Parathyroid adenoma (tissue), 2 donors: ENCODE measurements around the gene PI4KA.

ENCODE experiments used
- H2AFZ ChIP-seq: fragments of 300-600 bp; sonication (generic); one replicate; pipeline ENCODE4 v1.7.0; 2017; ENCODE audit warnings: antibody characterized with exemption, mild to moderate bottlenecking
- H3K27ac ChIP-seq: fragments of 300-600 bp; sonication (generic); one replicate; pipeline ENCODE4 v1.7.0; 2017
- H3K27me3 ChIP-seq: fragments of 300-600 bp; sonication (generic); one replicate; pipeline ENCODE4 v1.7.0; 2017; ENCODE audit warnings: low read length; ENCODE audit not compliant: control insufficient read depth, insufficient read depth
- H3K36me3 ChIP-seq: fragments of 300-600 bp; sonication (generic); one replicate; pipeline ENCODE4 v1.7.0; 2017; ENCODE audit warnings: low read length; ENCODE audit not compliant: control insufficient read depth, insufficient read depth
- H3K4me1 ChIP-seq: fragments of 300-600 bp; sonication (generic); one replicate; pipeline ENCODE4 v1.7.0; 2017; ENCODE audit warnings: control low read depth
- H3K4me2 ChIP-seq: fragments of 300-600 bp; sonication (generic); one replicate; pipeline ENCODE4 v1.7.0; 2017; ENCODE audit warnings: low read length
- H3K4me3 ChIP-seq: fragments of 300-600 bp; sonication (generic); one replicate; pipeline ENCODE4 v1.7.0; 2017; ENCODE audit warnings: low read depth, low read length
- H3K79me2 ChIP-seq: fragments of 300-600 bp; sonication (generic); one replicate; pipeline ENCODE4 v1.7.0; 2017; ENCODE audit warnings: control low read depth
- H3K9ac ChIP-seq: fragments of 300-600 bp; sonication (generic); one replicate; pipeline ENCODE4 v1.7.0; 2017; ENCODE audit warnings: mild to moderate bottlenecking
- H3K9me3 ChIP-seq: fragments of 300-600 bp; sonication (generic); one replicate; pipeline ENCODE4 v1.7.0; 2017; ENCODE audit warnings: low read length; ENCODE audit not compliant: control insufficient read depth
- CTCF ChIP-seq: fragments of 300-600 bp; sonication (generic); IDR thresholded peaks from one replicate; pipeline ENCODE4 v1.7.0; 2017; ENCODE audit warnings: antibody characterized with exemption, mild to moderate bottlenecking
- donor health status: primary hyperparathyroidism.

PI4KA gene

GRCh38 chr22:20811971-20812660 lies 46.5 kb downstream of the PI4KA start:
- TF ChIP-seq CTCF, result no peak
- Histone ChIP-seq H3K9ac (no peak overlapping the region), H3K27ac (no peak overlapping the region), H3K4me2 (no peak overlapping the region), H3K79me2 (no peaks in the 10 kb centered on the region), H3K36me3 (no peaks in the 10 kb centered on the region), H2AFZ (no peak overlapping the region), H3K9me3 (no peaks in the 10 kb centered on the region), H3K27me3 (no peaks in the 10 kb centered on the region), H3K4me1 (no peaks in the 10 kb centered on the region), H3K4me3 (no peak overlapping the region)

GRCh38 chr22:20811171-20811570 lies 47.4 kb downstream of the PI4KA start:
- Histone ChIP-seq H3K4me2 (no peak overlapping the region), H3K79me2 (no peaks in the 10 kb centered on the region), H3K4me1 (no peaks in the 10 kb centered on the region), H3K9ac (no peak overlapping the region), H3K9me3 (no peaks in the 10 kb centered on the region), H3K36me3 (no peaks in the 10 kb centered on the region), H3K27ac (no peak overlapping the region), H2AFZ (no peak overlapping the region), H3K27me3 (no peaks in the 10 kb centered on the region), H3K4me3 (no peak overlapping the region)
- no peak for TF ChIP-seq CTCF

- H3K36me3 ChIP-seq, result no peaks in the 10 kb centered on the region
- H3K27ac ChIP-seq, result no peak overlapping the region
- no peak for TF ChIP-seq CTCF
Measured at GRCh38 chr22:20810645-20811044, 48.0 kb downstream of the PI4KA start.

GRCh38 chr22:20809538-20810185 lies 48.9 kb downstream of the PI4KA start:
- TF ChIP-seq CTCF, result no peak
- Histone ChIP-seq H3K4me3 (no peak overlapping the region), H3K4me1 (no peaks in the 10 kb centered on the region), H3K9ac (no peak overlapping the region), H3K36me3 (no peaks in the 10 kb centered on the region), H2AFZ (no peak overlapping the region), H3K27me3 (no peaks in the 10 kb centered on the region), H3K4me2 (no peak overlapping the region), H3K9me3 (no peaks in the 10 kb centered on the region), H3K27ac (no peak overlapping the region), H3K79me2 (no peaks in the 10 kb centered on the region)

More at GRCh38 chr22:20810645-20811044, 48.0 kb downstream of the PI4KA start:
- Histone ChIP-seq H3K4me1 (no peaks in the 10 kb centered on the region), H3K79me2 (no peaks in the 10 kb centered on the region), H3K9ac (no peak overlapping the region), H3K4me3 (no peak overlapping the region), H3K9me3 (no peaks in the 10 kb centered on the region), H3K27me3 (no peaks in the 10 kb centered on the region), H3K4me2 (no peak overlapping the region), H2AFZ (no peak overlapping the region)

GRCh38 chr22:20808844-20809243 lies 49.8 kb downstream of the PI4KA start:
- Histone ChIP-seq H3K27me3 (no peaks in the 10 kb centered on the region), H3K79me2 (no peaks in the 10 kb centered on the region), H2AFZ (no peak overlapping the region), H3K9me3 (no peaks in the 10 kb centered on the region), H3K36me3 (no peaks in the 10 kb centered on the region), H3K4me1 (no peaks in the 10 kb centered on the region), H3K4me3 (no peak overlapping the region), H3K27ac (no peak overlapping the region), H3K9ac (no peak overlapping the region), H3K4me2 (no peak overlapping the region)
- TF ChIP-seq CTCF, result no peak
